Astrocyte of the cerebellum (primary cell): Measurements from ENCODE around the gene NUP153.

Experiments
- DNase-seq: peaks from one replicate; pipeline ENCODE4 v3.0.0-alpha.2; 2011; ENCODE audit warnings: low read depth
- H3K4me3 ChIP-seq: 2 replicates; pipeline ENCODE4 v1.5.1; 2011; ENCODE audit warnings: mild to moderate bottlenecking, low read depth, low read length, moderate library complexity
- in situ Hi-C: cut with HindIII; loops from 2 replicates; pipeline ENCODE4 v1.10.0; 2017; ENCODE audit warnings: low sequenced_read_pairs
- TF ChIP-seq, protein P1 (sequence below): IDR thresholded peaks from 2 replicates; pipeline ENCODE4 v1.5.1; 2012; ENCODE audit warnings: low read length, low read depth, moderate library complexity, mild to moderate bottlenecking; ENCODE audit errors: missing control alignments

NUP153 gene

DNA sequence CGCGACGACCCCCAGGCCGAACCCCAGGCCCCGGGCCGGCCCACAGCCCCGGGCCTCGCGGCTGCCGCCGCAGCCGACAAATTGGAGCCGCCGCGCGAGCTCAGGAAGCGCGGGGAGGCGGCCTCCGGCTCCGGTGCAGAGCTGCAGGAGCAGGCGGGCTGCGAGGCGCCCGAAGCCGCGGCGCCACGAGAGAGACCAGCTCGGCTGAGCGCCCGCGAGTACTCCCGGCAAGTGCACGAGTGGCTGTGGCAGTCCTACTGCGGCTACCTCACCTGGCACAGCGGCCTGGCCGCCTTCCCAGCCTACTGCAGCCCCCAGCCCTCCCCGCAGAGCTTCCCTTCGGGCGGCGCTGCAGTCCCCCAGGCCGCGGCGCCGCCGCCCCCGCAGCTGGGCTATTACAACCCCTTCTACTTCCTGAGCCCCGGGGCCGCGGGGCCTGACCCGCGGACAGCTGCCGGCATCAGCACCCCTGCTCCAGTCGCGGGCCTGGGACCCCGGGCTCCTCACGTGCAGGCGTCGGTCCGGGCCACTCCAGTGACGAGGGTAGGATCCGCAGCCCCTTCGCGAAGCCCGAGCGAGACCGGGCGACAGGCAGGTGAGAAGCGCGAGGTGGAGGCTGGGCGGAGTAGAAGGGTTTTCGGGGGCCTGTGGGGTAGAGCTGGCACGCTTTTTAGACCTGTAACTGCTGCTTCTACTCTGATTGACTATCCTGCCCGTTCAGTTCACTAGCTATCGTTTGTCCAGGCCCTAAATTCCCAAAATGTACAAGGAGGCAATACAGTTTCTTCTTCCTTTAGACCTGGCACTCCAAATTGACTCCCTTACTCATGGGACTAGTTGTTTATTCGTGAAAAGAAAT lies 106.0 kb downstream of the NUP153 start:
- TF ChIP-seq, protein P1, sequence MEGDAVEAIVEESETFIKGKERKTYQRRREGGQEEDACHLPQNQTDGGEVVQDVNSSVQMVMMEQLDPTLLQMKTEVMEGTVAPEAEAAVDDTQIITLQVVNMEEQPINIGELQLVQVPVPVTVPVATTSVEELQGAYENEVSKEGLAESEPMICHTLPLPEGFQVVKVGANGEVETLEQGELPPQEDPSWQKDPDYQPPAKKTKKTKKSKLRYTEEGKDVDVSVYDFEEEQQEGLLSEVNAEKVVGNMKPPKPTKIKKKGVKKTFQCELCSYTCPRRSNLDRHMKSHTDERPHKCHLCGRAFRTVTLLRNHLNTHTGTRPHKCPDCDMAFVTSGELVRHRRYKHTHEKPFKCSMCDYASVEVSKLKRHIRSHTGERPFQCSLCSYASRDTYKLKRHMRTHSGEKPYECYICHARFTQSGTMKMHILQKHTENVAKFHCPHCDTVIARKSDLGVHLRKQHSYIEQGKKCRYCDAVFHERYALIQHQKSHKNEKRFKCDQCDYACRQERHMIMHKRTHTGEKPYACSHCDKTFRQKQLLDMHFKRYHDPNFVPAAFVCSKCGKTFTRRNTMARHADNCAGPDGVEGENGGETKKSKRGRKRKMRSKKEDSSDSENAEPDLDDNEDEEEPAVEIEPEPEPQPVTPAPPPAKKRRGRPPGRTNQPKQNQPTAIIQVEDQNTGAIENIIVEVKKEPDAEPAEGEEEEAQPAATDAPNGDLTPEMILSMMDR, result no peak
- DNase-seq, result no peak
- in situ Hi-C loops, result no loop called here
- H3K4me3 ChIP-seq, result peak overlapping the region; percentile 82

DNA sequence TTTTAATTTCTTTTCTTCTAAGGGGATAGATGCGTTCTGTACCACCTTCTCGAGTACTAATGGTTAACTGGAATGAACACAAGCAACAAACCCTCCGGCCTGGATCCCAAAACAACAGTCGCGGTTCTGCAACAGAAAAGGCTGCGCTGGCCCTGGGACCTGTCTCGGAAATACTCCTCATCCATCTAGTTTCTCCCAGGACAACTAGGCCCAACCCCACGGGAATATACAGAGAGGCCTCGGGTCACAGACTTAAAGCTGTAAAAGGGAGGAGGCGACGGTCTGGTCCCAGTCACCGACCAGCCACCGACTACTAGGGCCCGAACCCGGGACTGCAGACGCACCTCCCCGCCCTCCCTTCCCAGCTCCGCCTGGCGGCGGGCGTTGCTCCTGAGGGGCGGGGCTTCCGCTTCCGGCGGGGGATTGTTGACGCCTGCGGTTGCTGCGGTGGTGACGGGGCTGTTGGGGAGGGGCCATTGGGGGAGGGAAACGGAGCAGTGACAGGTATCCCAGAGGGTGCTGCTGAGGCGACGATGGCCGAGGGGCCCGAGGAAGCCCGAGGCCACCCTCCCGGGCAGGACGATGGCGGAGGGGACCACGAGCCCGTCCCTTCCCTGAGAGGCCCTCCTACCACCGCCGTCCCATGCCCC lies 106.7 kb downstream of the NUP153 start, which contains the start of gene FAM8A1:
TSS of gene FAM8A1 (plus strand) at position 426 of the 650 bp plus-strand sequence. CDS start at position 534, 108 bp downstream.
- peak within 1 kb of the TSS; percentile 82 for H3K4me3 ChIP-seq
- in situ Hi-C loops, result loop anchor here (10.0 kb wide), 1 partner anchor 435 kb away; no protein-coding TSS in a partner anchor
- peak; percentile 56 for DNase-seq
- TF ChIP-seq, protein P1, result peak; percentile 65

DNA sequence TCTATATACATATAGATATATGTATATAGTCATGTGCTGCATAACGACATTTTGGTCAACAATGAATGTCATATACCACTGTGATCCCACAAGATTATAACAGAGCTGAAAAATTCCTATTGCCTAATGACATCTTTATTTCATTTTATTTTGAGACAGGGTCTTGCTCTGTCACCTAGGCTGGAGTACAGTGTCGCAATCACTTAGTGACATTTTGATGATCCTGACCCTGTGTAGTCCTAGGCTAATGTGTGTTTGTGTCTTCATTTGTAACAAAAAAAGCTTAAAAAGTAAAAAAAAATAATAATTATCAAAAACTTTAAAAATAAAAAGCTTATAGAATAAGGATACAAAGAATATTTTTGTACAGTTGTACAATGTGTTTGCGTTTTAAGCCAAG lies 110.6 kb downstream of the NUP153 start:
- no peak overlapping the region for H3K4me3 ChIP-seq
- TF ChIP-seq, protein P1, result no peak
- DNase-seq, result no peak
- in situ Hi-C loops, result loop anchor here (10.0 kb wide), 1 partner anchor 431 kb away; no protein-coding TSS in a partner anchor

DNA sequence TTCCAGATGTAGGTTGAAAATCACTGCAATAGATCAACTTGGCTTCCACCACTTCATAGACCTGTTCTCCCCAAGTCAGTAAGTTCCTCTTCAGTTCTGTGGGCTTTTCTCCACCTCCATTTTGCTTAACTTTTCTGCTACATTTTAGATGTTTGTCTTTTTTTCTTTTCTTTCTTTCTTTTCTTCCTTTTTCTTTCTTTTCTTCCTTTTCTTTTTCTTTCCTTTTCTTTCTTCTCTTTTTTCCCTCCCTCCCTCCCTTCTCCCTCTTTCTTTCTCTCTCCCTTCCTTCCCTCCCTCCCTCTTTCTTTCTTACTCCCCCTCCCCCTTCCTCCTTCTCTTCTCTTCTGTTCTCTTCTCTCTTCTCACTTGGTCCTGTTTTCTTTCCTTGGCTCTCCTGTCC lies 113.5 kb downstream of the NUP153 start:
- TF ChIP-seq, protein P1, result no peak
- in situ Hi-C loops, result loop anchor here (10.0 kb wide), 1 partner anchor 428 kb away; no protein-coding TSS in a partner anchor
- no peak overlapping the region for H3K4me3 ChIP-seq
- DNase-seq, result no peak

DNA sequence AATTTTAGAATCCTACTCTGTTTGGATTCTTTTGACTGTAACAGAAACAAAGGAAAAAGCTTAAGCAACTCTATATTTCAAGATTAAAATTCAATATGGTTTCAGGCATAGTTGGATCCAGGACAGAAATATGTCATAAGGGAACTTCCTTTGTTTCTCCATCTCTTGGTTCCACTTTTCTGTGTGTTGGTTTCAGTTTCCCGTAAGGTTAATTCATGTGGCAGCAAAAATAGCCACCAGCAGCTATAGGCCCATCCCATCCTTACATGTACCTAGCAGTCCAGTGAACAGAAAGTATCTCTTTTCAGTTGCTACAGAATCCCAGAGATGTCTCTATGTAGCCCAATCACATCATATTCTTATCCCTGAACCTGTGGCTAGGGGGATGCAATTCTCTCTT lies 115.4 kb downstream of the NUP153 start:
- DNase-seq, result no peak
- H3K4me3 ChIP-seq, result no peak overlapping the region
- in situ Hi-C loops, result loop anchor here (10.0 kb wide), 1 partner anchor 426 kb away; no protein-coding TSS in a partner anchor
- TF ChIP-seq, protein P1, result no peak

DNA sequence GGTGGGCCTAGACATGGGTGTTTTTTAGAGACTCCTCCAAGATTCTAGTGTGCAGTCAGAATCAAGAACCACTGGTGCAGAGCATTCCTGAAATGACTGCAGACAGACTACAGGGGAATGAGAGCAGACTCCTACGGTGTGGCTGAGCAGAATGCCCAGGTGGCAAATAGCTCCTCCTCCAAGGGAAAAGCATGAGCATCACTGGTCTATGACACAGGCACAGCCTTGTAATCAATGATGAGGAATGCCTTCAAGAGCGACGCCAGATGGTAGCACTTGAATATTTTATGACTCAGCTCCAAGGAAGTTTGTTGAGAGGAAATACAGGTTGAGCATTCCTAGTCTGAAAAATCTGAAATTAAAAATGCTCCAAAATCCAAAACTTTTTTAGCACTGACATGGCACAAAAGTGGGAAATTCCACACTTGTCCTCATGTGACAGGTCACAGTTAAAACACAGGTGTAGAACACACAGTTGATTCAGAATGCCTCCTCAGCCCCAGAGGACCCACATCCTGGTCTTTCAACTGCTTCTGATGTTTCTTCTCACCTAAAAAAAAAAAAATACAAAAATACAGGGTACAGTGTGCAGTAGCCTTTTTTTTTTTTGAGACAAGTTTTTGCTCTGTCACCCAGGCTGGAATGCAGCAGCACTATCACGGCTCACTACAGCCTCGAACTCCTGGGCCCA lies 117.2 kb downstream of the NUP153 start:
- no peak overlapping the region for H3K4me3 ChIP-seq
- DNase-seq, result peak; percentile 55
- in situ Hi-C loops, result loop anchor here (10.0 kb wide), 1 partner anchor 425 kb away; no protein-coding TSS in a partner anchor
- TF ChIP-seq, protein P1, result peak; percentile 14
